LNCaP clone FGC (cell line): ENCODE data around the gene GALNT10.

Experiments
- DNase-seq: peaks from one replicate; pipeline ENCODE4 v3.0.0-alpha.2; 2011; ENCODE audit warnings: low read depth
- H3K4me3 ChIP-seq: 2 replicates; pipeline ENCODE4 v1.5.1; 2011; ENCODE audit warnings: mild to moderate bottlenecking, low read depth, low read length, control low read depth
- TF ChIP-seq, protein P1 (sequence below): IDR thresholded peaks from 2 replicates; pipeline ENCODE4 v1.5.1; 2012; ENCODE audit warnings: mild to moderate bottlenecking; ENCODE audit not compliant: control insufficient read depth, insufficient read depth; ENCODE audit errors: extremely low read depth

GALNT10 gene

GRCh38 chr5:154430466-154430865, 239.9 kb downstream of the GALNT10 start:
- no peak for DNase-seq
- H3K4me3 ChIP-seq: no peak overlapping the region
- TF ChIP-seq, protein P1, sequence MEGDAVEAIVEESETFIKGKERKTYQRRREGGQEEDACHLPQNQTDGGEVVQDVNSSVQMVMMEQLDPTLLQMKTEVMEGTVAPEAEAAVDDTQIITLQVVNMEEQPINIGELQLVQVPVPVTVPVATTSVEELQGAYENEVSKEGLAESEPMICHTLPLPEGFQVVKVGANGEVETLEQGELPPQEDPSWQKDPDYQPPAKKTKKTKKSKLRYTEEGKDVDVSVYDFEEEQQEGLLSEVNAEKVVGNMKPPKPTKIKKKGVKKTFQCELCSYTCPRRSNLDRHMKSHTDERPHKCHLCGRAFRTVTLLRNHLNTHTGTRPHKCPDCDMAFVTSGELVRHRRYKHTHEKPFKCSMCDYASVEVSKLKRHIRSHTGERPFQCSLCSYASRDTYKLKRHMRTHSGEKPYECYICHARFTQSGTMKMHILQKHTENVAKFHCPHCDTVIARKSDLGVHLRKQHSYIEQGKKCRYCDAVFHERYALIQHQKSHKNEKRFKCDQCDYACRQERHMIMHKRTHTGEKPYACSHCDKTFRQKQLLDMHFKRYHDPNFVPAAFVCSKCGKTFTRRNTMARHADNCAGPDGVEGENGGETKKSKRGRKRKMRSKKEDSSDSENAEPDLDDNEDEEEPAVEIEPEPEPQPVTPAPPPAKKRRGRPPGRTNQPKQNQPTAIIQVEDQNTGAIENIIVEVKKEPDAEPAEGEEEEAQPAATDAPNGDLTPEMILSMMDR: no peak

DNA sequence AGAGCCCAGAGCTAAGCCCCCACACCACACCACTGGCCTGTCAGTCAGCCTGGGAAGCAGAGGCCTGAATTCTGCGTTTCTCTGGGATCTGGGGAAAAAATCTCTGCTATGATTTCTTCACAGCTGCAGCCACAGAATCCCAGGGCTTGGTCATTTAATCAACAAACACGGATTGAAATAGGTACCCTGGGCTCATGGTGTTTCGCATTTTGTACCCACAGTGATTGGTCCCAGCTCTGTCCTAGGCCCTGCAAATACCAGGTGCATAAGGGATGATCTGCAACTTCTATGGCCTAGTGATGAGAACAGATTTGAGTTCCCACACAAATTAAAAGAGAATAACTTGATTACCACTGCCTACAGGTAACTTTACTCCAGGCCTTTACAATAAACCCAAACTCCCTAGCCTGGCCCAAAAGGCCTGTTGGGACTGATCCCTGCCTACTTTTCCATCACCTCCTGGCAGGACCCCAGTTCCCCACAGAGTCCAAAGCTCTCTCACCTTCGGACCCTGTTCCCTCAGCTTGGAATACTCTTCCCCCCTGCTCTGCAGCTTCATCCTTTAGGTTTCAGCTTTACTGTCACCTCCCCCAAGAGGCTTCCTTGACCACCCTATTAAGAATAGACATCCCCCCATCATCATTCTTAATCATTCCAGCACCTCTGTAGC, 240.6 kb downstream of the GALNT10 start:
- H3K4me3 ChIP-seq: no peak overlapping the region
- DNase-seq: no peak
- TF ChIP-seq, protein P1: no peak

DNA sequence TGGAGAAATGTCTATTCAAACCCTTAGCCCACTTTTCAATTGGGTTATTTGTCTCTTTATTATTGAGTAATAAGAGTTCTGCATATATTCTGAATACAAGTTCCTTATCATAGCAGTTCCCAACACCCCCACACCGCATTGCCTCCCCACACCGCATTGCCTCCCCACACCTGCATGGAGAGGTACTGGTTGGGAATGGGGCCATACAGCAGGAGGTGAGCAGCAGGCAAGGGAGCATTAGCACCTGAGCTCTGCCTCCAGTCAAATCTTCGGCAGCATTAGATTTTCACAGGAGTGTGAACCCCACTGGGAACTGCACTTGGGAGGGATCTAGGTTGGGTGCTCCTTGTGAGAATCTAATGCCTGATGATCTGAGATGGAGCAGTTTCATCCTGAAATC, 244.7 kb downstream of the GALNT10 start:
- TF ChIP-seq, protein P1: no peak
- no peak overlapping the region for H3K4me3 ChIP-seq
- DNase-seq: no peak

- no peak overlapping the region for H3K4me3 ChIP-seq
- no peak for DNase-seq
- TF ChIP-seq, protein P1: no peak
These were observed 246.9 kb downstream of the GALNT10 start for GRCh38 chr5:154437281-154437965.

DNA sequence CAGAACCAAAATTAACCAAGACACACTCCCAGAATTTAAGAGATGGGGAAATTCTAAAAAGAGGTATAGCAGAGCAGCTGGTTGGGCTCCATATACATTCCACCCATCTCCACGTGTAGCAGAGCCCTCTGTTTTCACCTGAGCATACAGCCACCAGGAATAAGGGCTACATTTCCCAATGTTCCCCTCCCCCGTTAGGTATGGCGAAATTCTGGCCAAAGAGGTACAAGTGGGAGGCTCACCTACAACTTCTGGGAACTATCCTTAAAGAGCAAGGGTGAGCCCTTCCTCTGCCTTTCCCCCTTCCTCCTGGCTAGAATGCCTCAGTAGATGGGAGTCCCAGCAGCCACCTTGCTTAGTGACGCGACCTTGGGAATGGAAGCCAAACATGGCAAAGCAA, 250.0 kb downstream of the GALNT10 start:
- DNase-seq: no peak
- TF ChIP-seq, protein P1: no peak
- no peak overlapping the region for H3K4me3 ChIP-seq

DNA sequence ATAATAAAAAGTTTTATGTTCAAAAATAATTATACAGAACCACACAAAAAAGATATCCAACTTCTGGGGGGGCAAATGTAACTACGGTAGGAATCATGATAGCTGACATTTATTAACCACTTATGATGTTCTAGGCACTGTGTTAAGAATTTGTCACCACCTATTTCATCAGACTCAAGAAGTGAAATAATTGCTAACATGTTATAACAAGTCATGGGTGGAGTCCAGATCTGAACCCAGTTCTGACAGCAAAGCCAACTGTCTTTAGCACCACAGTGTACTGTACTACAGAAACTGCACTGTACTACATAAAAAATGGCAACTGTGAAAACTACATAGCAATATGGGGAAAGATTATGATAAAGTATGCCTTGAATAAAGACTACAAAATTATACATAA, 252.3 kb downstream of the GALNT10 start:
- no peak overlapping the region for H3K4me3 ChIP-seq
- no peak for DNase-seq
- TF ChIP-seq, protein P1: no peak
